GM20000 (cell line): ENCODE measurements around the gene OTOP3.

Experiments
- DNase-seq: peaks from one replicate; pipeline ENCODE4 v3.0.0; 2012; ENCODE audit warnings: low spot score
- CTCF ChIP-seq: IDR thresholded peaks from 2 replicates; pipeline ENCODE4 v1.5.1; 2012; ENCODE audit warnings: mild to moderate bottlenecking, control low read depth; ENCODE audit errors: extremely low read depth, missing control alignments

Gene OTOP3

GRCh38 chr17:74920306-74920620 is 15.4 kb upstream of the OTOP3 start:
- no peak for DNase-seq
- TF ChIP-seq CTCF: no peak

GRCh38 chr17:74920642-74921025 is 15.1 kb upstream of the OTOP3 start:
- TF ChIP-seq CTCF: no peak
- no peak for DNase-seq

- TF ChIP-seq CTCF: no peak
- no peak for DNase-seq
Measured at GRCh38 chr17:74921026-74921681, 14.5 kb upstream of the OTOP3 start.

GRCh38 chr17:74921769-74922168 is 13.9 kb upstream of the OTOP3 start:
- DNase-seq: no peak

GRCh38 chr17:74922172-74922571 is 13.5 kb upstream of the OTOP3 start:
- no peak for DNase-seq
- TF ChIP-seq CTCF: no peak

More at GRCh38 chr17:74921769-74922168, 13.9 kb upstream of the OTOP3 start:
- no peak for TF ChIP-seq CTCF

GRCh38 chr17:74922694-74923537 is 12.8 kb upstream of the OTOP3 start, which contains the start of gene USH1G:
TSS of gene USH1G (minus strand) at chr17:74923255. CDS start at chr17:74923073, 182 bp downstream.
- DNase-seq: peak; percentile 77
- no peak for TF ChIP-seq CTCF

- DNase-seq: peak; percentile 93
- peak; percentile 84 for TF ChIP-seq CTCF
Measured at GRCh38 chr17:74923538-74924249, 12.0 kb upstream of the OTOP3 start.
